Gastroesophageal sphincter (tissue), 4 donors: ENCODE data around the gene CDH1. TPM values are rescaled to one million over a fixed set of nuclear protein-coding genes. Genes with fewer than 3 reads are reported as not detected.
"Not testable (repeated sequence)": the region's sequence is repeated elsewhere in the genome, so short reads cannot be mapped to it uniquely, and the experiment has no call there.

Experiments
- ATAC-seq: fragments of 150-250 bp; one replicate; pipeline ENCODE4 v1.9.1; 2016; ENCODE audit warnings: mild to moderate bottlenecking, moderate library complexity
- H3K27ac ChIP-seq, 4 donors: fragments of 200-600 bp; sonication (generic) in 3 of 4; 1 replicate in 3 of 4; 2 replicates in 1 of 4; pipeline ENCODE4 v1.5.1; 2016 to 2019
- H3K27me3 ChIP-seq: fragments of 200-600 bp; sonication (generic); one replicate; pipeline ENCODE4 v1.5.1; 2019
- H3K36me3 ChIP-seq, 2 donors: fragments of 200-600 bp; sonication (generic); one replicate each; pipeline ENCODE4 v1.5.1; 2019; ENCODE audit warnings: control low read depth in 1 of 2
- H3K4me1 ChIP-seq, 3 donors: fragments of 200-600 bp; sonication (generic); 1 replicate in 2 of 3; 2 replicates in 1 of 3; pipeline ENCODE4 v1.5.1; 2016 to 2019; ENCODE audit warnings: control low read depth in 2 of 3
- H3K4me3 ChIP-seq, 2 donors: fragments of 200-600 bp; sonication (generic); one replicate each; pipeline ENCODE4 v1.5.1; 2019; ENCODE audit warnings: mild to moderate bottlenecking in 1 of 2, moderate library complexity in 1 of 2
- H3K9me3 ChIP-seq, 3 donors: fragments of 200-600 bp; sonication (generic); one replicate each; pipeline ENCODE4 v1.5.1; 2017 to 2019; ENCODE audit warnings: control low read depth in 2 of 3
- EP300 ChIP-seq: sonication (generic); formaldehyde crosslinking; IDR thresholded peaks from one replicate; pipeline ENCODE4 v1.6.1; 2017; ENCODE audit warnings: antibody characterized with exemption, mild to moderate bottlenecking
- POLR2A ChIP-seq, 2 donors: fragments of 450-650 bp; IDR thresholded peaks; one replicate each; pipeline ENCODE4 v1.6.1; 2017; ENCODE audit warnings: antibody characterized with exemption in 2 of 2, mild to moderate bottlenecking in 2 of 2, moderate library complexity in 1 of 2
- POLR2AphosphoS5 ChIP-seq: sonication (generic); formaldehyde crosslinking; IDR thresholded peaks from one replicate; pipeline ENCODE4 v1.6.1; 2017; ENCODE audit warnings: antibody characterized with exemption
- WGBS, 2 donors: methylation state at CpG; one replicate each; pipeline ENCODE4 v1.1.5; 2018; ENCODE audit warnings: low coverage in 1 of 2; 5-methylcytosine and 5-hydroxymethylcytosine counted together
- total RNA-seq, 4 donors: library from RNA; depleted of rRNA; stranded (reverse); fragments of >200 nt; gene quantifications; one replicate each; pipeline ENCODE4 v1.1.0, GENCODE V29; 2016
- TF ChIP-seq, protein P1 (sequence below), 4 experiments: fragments of 200-600 bp in 2 of 4; fragments of 450-650 bp in 2 of 4; sonication (generic) in 1 of 4; IDR thresholded peaks; one replicate each; pipeline ENCODE4 v1.5.1; 2017 to 2019; ENCODE audit warnings: antibody characterized with exemption in 4 of 4, mild to moderate bottlenecking in 2 of 4, moderate library complexity in 2 of 4

Gene CDH1
- total RNA-seq, 4 donors from 2014 or later: 0.13 to 12.0 (median 1.2) TPM

DNA sequence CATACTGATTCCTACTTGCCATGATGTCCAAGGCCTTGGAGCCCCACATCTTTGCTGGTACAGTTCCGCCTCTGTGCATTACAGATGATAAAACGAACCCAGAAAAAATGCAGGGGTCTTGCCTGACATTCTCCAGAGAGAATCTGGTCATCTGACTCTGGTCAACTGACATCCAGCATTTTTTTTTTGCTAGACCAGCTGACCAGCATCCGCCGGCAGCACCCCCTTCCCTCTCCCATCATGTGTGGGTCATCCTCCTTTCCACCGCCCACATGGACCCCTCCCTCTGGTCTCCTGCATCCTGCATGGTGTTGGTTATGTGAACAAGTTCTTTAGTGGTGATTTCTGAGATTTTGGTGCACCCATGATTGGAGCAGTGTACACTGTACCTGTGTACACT lies 47.1 kb downstream of the CDH1 start:
- Histone ChIP-seq H3K27ac (no peak overlapping the region), H3K36me3 (no peaks in the 10 kb centered on the region), H3K4me1 (no peaks in the 10 kb centered on the region), H3K9me3 (no peaks in the 10 kb centered on the region), H3K27me3 (no peaks in the 10 kb centered on the region), H3K4me3 (no peak overlapping the region)
- no peak for TF ChIP-seq POLR2AphosphoS5
- 68 to 80% methylated on average over 5 of the region's 5 CpGs for WGBS, 2 donors
- no peak for ATAC-seq

DNA sequence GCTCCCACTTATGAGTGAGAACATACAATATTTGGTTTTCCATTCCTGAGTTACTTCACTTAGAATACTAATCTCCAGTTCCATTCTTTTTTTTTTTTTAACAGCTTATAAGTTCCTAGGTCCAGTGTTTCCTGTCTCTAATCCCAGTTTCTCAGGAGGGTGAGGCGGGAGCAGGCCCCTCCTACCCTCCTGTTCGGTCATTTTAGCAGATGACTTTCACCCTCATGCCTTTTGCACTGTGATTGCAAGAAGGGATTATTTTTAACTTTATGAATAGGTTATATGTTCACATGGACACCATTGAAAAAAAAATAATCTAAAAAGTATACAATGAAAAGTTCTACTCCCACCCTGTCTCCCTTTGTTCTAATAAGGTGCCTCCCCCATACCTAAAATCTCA lies 47.6 kb downstream of the CDH1 start:
- H3K36me3 ChIP-seq: no peaks in the 10 kb centered on the region
- no peaks in the 10 kb centered on the region for H3K4me1 ChIP-seq
- no peak for ATAC-seq
- no peak for TF ChIP-seq POLR2A (IDR thresholded peaks at IDR 0.05)
- TF ChIP-seq EP300: no peak
- H3K9me3 ChIP-seq: no peaks in the 10 kb centered on the region
- H3K4me3 ChIP-seq: no peak overlapping the region
- WGBS, 2 donors: 97% methylated on average over 2 of the region's 2 CpGs; no CpG with 5 or more reads in 1 of the 2 donors
- H3K27me3 ChIP-seq: no peaks in the 10 kb centered on the region
- H3K27ac ChIP-seq: no peak overlapping the region

DNA sequence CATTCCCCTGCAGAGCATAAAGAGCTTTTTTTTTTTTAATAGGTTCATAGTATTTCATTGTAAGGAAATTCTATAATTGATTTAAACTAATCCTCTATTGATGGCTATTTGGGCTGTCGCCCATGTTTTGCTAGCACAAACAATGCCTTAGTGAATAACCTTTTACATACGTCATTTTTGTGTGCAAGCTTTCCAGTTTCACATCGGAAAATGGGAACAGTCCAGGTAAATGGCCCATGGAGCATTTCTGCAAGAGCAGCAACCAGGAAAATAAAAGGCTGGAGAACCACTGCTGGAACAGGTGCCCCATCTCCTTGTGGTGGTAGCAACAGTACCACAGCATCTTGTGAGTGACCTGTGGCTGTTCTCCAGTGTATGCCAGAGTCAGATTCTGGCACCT lies 48.6 kb downstream of the CDH1 start:
- no peak overlapping the region for H3K4me3 ChIP-seq
- WGBS, 2 donors: 60 to 92% methylated on average over 1 to 3 of the region's 3 CpGs
- H3K27ac ChIP-seq: no peak overlapping the region

GRCh38 chr16:68786685-68787418 lies 49.8 kb downstream of the CDH1 start:
- H3K4me3 ChIP-seq: no peak overlapping the region
- H3K36me3 ChIP-seq: no peaks in the 10 kb centered on the region
- TF ChIP-seq EP300 (no peak), POLR2A (IDR thresholded peaks at IDR 0.05) (no peak), POLR2AphosphoS5 (no peak)
- TF ChIP-seq, protein P1, sequence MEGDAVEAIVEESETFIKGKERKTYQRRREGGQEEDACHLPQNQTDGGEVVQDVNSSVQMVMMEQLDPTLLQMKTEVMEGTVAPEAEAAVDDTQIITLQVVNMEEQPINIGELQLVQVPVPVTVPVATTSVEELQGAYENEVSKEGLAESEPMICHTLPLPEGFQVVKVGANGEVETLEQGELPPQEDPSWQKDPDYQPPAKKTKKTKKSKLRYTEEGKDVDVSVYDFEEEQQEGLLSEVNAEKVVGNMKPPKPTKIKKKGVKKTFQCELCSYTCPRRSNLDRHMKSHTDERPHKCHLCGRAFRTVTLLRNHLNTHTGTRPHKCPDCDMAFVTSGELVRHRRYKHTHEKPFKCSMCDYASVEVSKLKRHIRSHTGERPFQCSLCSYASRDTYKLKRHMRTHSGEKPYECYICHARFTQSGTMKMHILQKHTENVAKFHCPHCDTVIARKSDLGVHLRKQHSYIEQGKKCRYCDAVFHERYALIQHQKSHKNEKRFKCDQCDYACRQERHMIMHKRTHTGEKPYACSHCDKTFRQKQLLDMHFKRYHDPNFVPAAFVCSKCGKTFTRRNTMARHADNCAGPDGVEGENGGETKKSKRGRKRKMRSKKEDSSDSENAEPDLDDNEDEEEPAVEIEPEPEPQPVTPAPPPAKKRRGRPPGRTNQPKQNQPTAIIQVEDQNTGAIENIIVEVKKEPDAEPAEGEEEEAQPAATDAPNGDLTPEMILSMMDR (IDR thresholded peaks at IDR 0.05): no peak
- WGBS, 2 donors: 26 to 37% methylated on average over 4 to 7 of the region's 7 CpGs
- no peaks in the 10 kb centered on the region for H3K27me3 ChIP-seq
- H3K9me3 ChIP-seq: no peaks in the 10 kb centered on the region
- no peak overlapping the region for H3K27ac ChIP-seq
- H3K4me1 ChIP-seq: no peaks in the 10 kb centered on the region
- no peak for ATAC-seq

More for the DNA sequence above, 48.6 kb downstream of the CDH1 start:
- no peaks in the 10 kb centered on the region for H3K4me1 ChIP-seq
- no peak for ATAC-seq
- H3K36me3 ChIP-seq: no peaks in the 10 kb centered on the region
- no peak for TF ChIP-seq POLR2AphosphoS5
- TF ChIP-seq, protein P1 (IDR thresholded peaks at IDR 0.05): no peak
- no peak for TF ChIP-seq EP300
- TF ChIP-seq POLR2A (IDR thresholded peaks at IDR 0.05): no peak
- no peaks in the 10 kb centered on the region for H3K9me3 ChIP-seq
- H3K27me3 ChIP-seq: no peaks in the 10 kb centered on the region

GRCh38 chr16:68787419-68787807 lies 50.3 kb downstream of the CDH1 start:
- not testable (repeated sequence) for H3K27ac ChIP-seq, H3K9me3 ChIP-seq

GRCh38 chr16:68790130-68790761 lies 53.2 kb downstream of the CDH1 start:
- Histone ChIP-seq H3K36me3 (no peaks in the 10 kb centered on the region), H3K27ac (no peak overlapping the region), H3K4me3 (no peak overlapping the region), H3K27me3 (no peaks in the 10 kb centered on the region), H3K4me1 (no peaks in the 10 kb centered on the region), H3K9me3 (no peaks in the 10 kb centered on the region)
- no peak for ATAC-seq
- WGBS, 2 donors: 68 to 84% methylated on average over 3 to 8 of the region's 9 CpGs
- TF ChIP-seq POLR2A (IDR thresholded peaks at IDR 0.05) (no peak), POLR2AphosphoS5 (no peak), EP300 (no peak)
- TF ChIP-seq, protein P1 (IDR thresholded peaks at IDR 0.05): no peak

More at GRCh38 chr16:68787419-68787807, 50.3 kb downstream of the CDH1 start:
- ATAC-seq, H3K4me3 ChIP-seq, H3K27me3 ChIP-seq, H3K4me1 ChIP-seq, H3K36me3 ChIP-seq: not testable (repeated sequence)
- 71 to 100% methylated on average over 1 of the region's 1 CpG for WGBS, 2 donors
